HEK293T (cell line): ENCODE results near the gene NRG2.

ENCODE experiments used
- ARNT ChIP-seq: fragments of 450-650 bp; IDR thresholded peaks from 2 replicates; pipeline ENCODE4 v1.6.1; 2017; ENCODE audit warnings: mild to moderate bottlenecking
- FOXK2 ChIP-seq: fragments of 450-650 bp; IDR thresholded peaks from 2 replicates; pipeline ENCODE4 v1.6.1; 2016; ENCODE audit warnings: mild to moderate bottlenecking
- FOXM1 ChIP-seq: fragments of 450-650 bp; IDR thresholded peaks from 2 replicates; pipeline ENCODE4 v1.6.1; 2017; ENCODE audit warnings: mild to moderate bottlenecking, borderline replicate concordance
- LEF1 ChIP-seq: fragments of 450-650 bp; IDR thresholded peaks from 2 replicates; pipeline ENCODE4 v1.6.1; 2017; ENCODE audit warnings: mild to moderate bottlenecking, borderline replicate concordance
- SP1 ChIP-seq: fragments of 450-650 bp; IDR thresholded peaks from 2 replicates; pipeline ENCODE4 v1.6.1; 2017
- TF ChIP-seq, protein P1 (sequence below): fragments of 450-650 bp; IDR thresholded peaks from 2 replicates; pipeline ENCODE4 v1.6.1; 2016

DNA sequence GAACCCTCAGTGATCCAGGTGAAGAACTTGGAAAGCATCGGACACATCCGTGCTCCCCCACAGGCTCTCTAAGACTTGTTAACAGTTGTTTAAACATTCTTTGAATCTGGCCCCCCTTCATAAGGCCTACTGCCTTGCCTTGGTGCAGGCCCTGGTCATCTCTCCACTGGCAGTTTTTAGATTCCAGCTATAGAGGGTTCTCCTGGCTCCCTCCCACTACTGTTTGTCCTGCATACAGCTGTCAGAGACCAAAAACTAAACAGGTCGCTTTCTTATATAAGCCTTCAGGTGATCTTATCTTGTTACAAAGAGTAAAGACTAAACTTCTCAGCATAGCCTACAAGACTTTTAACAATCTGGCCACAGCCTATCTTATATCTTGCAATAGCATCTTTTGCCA, 32.3 kb downstream of the NRG2 start:
- TF ChIP-seq FOXM1, result no peak
- no peak for TF ChIP-seq SP1
- no peak for TF ChIP-seq LEF1
- TF ChIP-seq ARNT, result no peak
- TF ChIP-seq, protein P1, sequence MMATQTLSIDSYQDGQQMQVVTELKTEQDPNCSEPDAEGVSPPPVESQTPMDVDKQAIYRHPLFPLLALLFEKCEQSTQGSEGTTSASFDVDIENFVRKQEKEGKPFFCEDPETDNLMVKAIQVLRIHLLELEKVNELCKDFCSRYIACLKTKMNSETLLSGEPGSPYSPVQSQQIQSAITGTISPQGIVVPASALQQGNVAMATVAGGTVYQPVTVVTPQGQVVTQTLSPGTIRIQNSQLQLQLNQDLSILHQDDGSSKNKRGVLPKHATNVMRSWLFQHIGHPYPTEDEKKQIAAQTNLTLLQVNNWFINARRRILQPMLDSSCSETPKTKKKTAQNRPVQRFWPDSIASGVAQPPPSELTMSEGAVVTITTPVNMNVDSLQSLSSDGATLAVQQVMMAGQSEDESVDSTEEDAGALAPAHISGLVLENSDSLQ, result no peak
- no peak for TF ChIP-seq FOXK2
